22Rv1 (cell line): ENCODE measurements around the gene C22orf15.

Source experiments
- ZFX ChIP-seq: fragments of 450-650 bp; IDR thresholded peaks from 2 replicates; pipeline ENCODE4 v1.6.1; 2017; ENCODE audit warnings: antibody characterized with exemption, borderline replicate concordance
- TF ChIP-seq, protein P1 (sequence below): fragments of 450-650 bp; IDR thresholded peaks from 2 replicates; pipeline ENCODE4 v1.5.1; 2017; ENCODE audit warnings: mild to moderate bottlenecking

DNA sequence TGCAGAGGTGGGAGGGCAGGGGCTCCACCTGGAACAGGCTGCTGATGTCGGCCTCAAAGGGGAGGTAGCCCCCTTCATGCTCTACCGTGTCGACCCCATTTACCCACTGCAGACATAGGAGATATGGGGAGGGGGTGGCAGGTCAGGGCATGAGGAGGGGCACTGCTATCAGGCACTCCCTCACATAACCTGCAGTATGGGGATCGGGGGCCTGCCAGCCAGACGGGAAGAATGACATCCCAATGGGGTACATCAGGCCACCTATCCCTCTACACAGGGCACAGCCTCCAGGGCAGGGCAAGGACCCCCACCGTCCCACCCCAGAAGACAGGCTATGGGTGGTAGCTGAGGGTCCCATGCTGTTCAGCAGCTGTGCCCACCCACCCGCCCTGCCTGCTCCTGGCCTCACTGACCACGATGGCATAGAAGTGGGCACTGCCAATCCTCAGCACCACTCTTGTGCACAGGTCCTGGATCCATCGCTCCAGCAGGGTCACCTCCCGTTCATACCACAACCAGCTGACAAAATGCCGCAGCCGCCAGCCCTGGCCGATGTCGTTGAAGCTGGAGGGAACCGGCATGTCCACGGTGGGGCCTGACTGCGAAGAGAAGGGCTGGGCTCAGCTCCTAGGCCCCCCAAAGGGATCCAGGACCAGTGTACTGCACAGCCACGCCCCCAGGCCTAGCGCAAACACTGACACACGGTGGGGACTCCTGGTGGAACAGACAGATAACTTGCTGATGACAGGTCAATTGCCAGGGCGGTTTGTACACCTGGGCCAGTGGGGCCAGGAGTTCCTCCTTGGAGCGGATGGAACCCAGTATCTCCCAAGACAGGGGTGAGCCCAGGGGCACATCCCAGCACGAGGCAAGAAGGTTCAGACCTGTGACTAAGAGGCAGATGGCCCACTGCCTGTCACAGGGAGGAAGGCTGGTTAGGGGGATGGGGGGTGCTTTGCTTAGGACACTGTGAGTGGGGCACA, 47.9 kb upstream of the C22orf15 start:
- TF ChIP-seq, protein P1, sequence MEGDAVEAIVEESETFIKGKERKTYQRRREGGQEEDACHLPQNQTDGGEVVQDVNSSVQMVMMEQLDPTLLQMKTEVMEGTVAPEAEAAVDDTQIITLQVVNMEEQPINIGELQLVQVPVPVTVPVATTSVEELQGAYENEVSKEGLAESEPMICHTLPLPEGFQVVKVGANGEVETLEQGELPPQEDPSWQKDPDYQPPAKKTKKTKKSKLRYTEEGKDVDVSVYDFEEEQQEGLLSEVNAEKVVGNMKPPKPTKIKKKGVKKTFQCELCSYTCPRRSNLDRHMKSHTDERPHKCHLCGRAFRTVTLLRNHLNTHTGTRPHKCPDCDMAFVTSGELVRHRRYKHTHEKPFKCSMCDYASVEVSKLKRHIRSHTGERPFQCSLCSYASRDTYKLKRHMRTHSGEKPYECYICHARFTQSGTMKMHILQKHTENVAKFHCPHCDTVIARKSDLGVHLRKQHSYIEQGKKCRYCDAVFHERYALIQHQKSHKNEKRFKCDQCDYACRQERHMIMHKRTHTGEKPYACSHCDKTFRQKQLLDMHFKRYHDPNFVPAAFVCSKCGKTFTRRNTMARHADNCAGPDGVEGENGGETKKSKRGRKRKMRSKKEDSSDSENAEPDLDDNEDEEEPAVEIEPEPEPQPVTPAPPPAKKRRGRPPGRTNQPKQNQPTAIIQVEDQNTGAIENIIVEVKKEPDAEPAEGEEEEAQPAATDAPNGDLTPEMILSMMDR = no peak
- TF ChIP-seq ZFX = no peak
